ENCODE measurements around the gene SUPT3H. TPM values are rescaled to one million over a fixed set of nuclear protein-coding genes. Genes with fewer than 3 reads are reported as not detected.

SUPT3H gene
- total and polyA plus RNA-seq, 2 of the 13 experiments (the other 11 are each of a cell fraction or from before 2014, with no cell fraction given): 11.9 to 36.1 TPM

GRCh38 chr6:45416700-45417099 is 39.0 kb upstream of the SUPT3H start:
- Histone ChIP-seq H2AFZ (ENCODE audit: low read length) (no peak overlapping the region), H3K4me3 (replicated peaks in 1 of 3; ENCODE audit: insufficient read depth in 1 of 3, low read depth in 2 of 3, low read length in 3 of 3) (no peak overlapping the region), H3K27me3 (ENCODE audit: control insufficient read depth in 1 of 2, insufficient read depth in 2 of 2, low read length in 2 of 2) (peaks cover 9 to 40% of the 10 kb centered on the region in 2 experiments), H3K9ac (ENCODE audit: insufficient read depth, low read depth, low read length) (no peak overlapping the region), H3K4me1 (ENCODE audit: insufficient read depth, low read length) (peaks cover 15% of the 10 kb centered on the region), H4K20me1 (ENCODE audit: insufficient read depth, low read length) (no peaks in the 10 kb centered on the region), H3K79me2 (ENCODE audit: insufficient read depth, low read length) (no peaks in the 10 kb centered on the region), H3K4me2 (ENCODE audit: low read depth, low read length) (no peak overlapping the region), H3K36me3 (replicated peaks in 1 of 2; ENCODE audit: control insufficient read depth in 1 of 2, insufficient read depth in 2 of 2, low read length in 2 of 2) (no peaks in the 10 kb centered on the region), H3K9me3 (ENCODE audit: low read length) (no peaks in the 10 kb centered on the region), H3K27ac (ENCODE audit: extremely low read length, insufficient read depth, low read length) (no peak overlapping the region)
- CTCF ChIA-PET (ENCODE audit: low intra/inter-chr PET ratio, low total read pairs): no interaction called here
- ATAC-seq (no peak), FAIRE-seq (no peak), DNase-seq (ENCODE audit: low spot score) (no peak)
- TF ChIP-seq ZNF264 (CRISPR knock-in tag; IDR thresholded peaks at IDR 0.05) (no peak), ZNF530 (CRISPR knock-in tag; IDR thresholded peaks at IDR 0.05; ENCODE audit: low read depth) (no peak), HCFC1 (IDR thresholded peaks at IDR 0.05; ENCODE audit: low read depth, low read length) (no peak), ZNF780A (CRISPR knock-in tag; IDR thresholded peaks at IDR 0.05) (no peak), MIER2 (CRISPR knock-in tag; IDR thresholded peaks at IDR 0.05) (no peak), GABPB1 (CRISPR knock-in tag; IDR thresholded peaks at IDR 0.05) (no peak), MXD3 (CRISPR knock-in tag; IDR thresholded peaks at IDR 0.05) (no peak), PHF21A (CRISPR knock-in tag; IDR thresholded peaks at IDR 0.05) (no peak), ZNF484 (CRISPR knock-in tag; IDR thresholded peaks at IDR 0.05; ENCODE audit: borderline replicate concordance, low read depth) (no peak), HMGXB3 (CRISPR knock-in tag; IDR thresholded peaks at IDR 0.05; ENCODE audit: borderline replicate concordance) (no peak), ZNF7 (CRISPR knock-in tag; IDR thresholded peaks at IDR 0.05) (no peak), NR2F6 (IDR thresholded peaks at IDR 0.05) (no peak), NR2F6 (CRISPR knock-in tag; IDR thresholded peaks at IDR 0.05) (no peak), ZNF44 (CRISPR knock-in tag; IDR thresholded peaks at IDR 0.05) (no peak), NR2F2 (IDR thresholded peaks at IDR 0.05; ENCODE audit: borderline replicate concordance, low read depth) (no peak)
- TF ChIP-seq, protein P1, sequence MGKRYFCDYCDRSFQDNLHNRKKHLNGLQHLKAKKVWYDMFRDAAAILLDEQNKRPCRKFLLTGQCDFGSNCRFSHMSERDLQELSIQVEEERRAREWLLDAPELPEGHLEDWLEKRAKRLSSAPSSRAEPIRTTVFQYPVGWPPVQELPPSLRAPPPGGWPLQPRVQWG (CRISPR knock-in tag; IDR thresholded peaks at IDR 0.05; ENCODE audit: borderline replicate concordance, low read depth): no peak
- TF ChIP-seq, protein P2, sequence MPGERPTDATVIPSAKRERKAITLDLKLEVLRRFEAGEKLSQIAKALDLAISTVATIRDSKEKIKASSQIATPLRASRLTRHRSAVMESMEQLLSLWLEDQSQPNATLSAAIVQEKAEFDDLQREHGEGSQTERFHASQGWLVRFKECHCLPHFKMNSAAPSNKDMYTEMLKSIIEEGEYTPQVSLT (CRISPR knock-in tag; IDR thresholded peaks at IDR 0.05; ENCODE audit: borderline replicate concordance, low read depth): no peak
- POLR2A ChIA-PET: interaction anchor here (2.5 kb wide), 1 partner anchor 39 kb away, joined by 5 read pairs; the partner anchor contains the start of gene SUPT3H
- whole genome bisulfite sequencing (ENCODE audit: low lambda C conversion rate): 1% methylated on average over 2 of the region's 2 CpGs
- in situ Hi-C loops (cut with HindIII; ENCODE audit: extremely low pct_ligation_motif_present, low pct_unique_long_range_greater_than_20kb): no loop called here
- BruUV-seq (replicated peaks): no TSS peak
- intact Hi-C loops (cut with micrococcal nuclease; ENCODE audit: unreplicated experiment): no loop called here

Data from HepG2 (cell line).